HUDEP-2 (cell line): ENCODE results near the gene ZXDB.
A peak's percentile ranks its signal among the peaks of the same experiment; 100 is the strongest.
"Not testable (repeated sequence)": the region's sequence is repeated elsewhere in the genome, so short reads cannot be mapped to it uniquely, and the experiment has no call there.

Source experiments
- DNase-seq, 76 experiments: peaks; one replicate each; lab custom pipeline; 2025; ENCODE audit not compliant: unreplicated experiment in 76 of 76; lab: John Stamatoyannopoulos, UW

The ZXDB gene

GRCh38 chrX:57591284-57592159, at the start of gene ZXDB:
TSS of gene ZXDB (plus strand) at chrX:57592011. CDS start at chrX:57592049, 38 bp downstream.
- peak in 1 of 76 experiments; percentile 1 for DNase-seq

GRCh38 chrX:57565198-57565597, 26.6 kb upstream of the ZXDB start:
- DNase-seq: no peak

GRCh38 chrX:57573754-57574153, 18.1 kb upstream of the ZXDB start:
- peak in 1 of 76 experiments; percentile 10 for DNase-seq

- DNase-seq: not testable (repeated sequence)
Measured at GRCh38 chrX:57582948-57583347, 8.9 kb upstream of the ZXDB start.

GRCh38 chrX:57583477-57583876, 8.3 kb upstream of the ZXDB start:
- DNase-seq: no peak

- DNase-seq: no peak
Measured at GRCh38 chrX:57586360-57586759, 5.5 kb upstream of the ZXDB start.

GRCh38 chrX:57587062-57587461, 4.7 kb upstream of the ZXDB start:
- no peak for DNase-seq

- no peak for DNase-seq
Measured at GRCh38 chrX:57587607-57588006, 4.2 kb upstream of the ZXDB start.

GRCh38 chrX:57592160-57592893, 516 bp downstream of the ZXDB start:
- DNase-seq: peak in 19 of 76 experiments; percentile 0 to 37 (median 11)

- DNase-seq: peak in 31 of 76 experiments; percentile 0 to 42 (median 10)
Measured at GRCh38 chrX:57592894-57593215, 1.0 kb downstream of the ZXDB start.

GRCh38 chrX:57595381-57595811, 3.6 kb downstream of the ZXDB start:
- no peak for DNase-seq

- DNase-seq: peak in 2 of 76 experiments; percentile 0 to 6
Measured at GRCh38 chrX:57596109-57596508, 4.3 kb downstream of the ZXDB start.

GRCh38 chrX:57596516-57596915, 4.7 kb downstream of the ZXDB start:
- DNase-seq: no peak

GRCh38 chrX:57607295-57608187, 15.7 kb downstream of the ZXDB start:
- DNase-seq: no peak

- not testable (repeated sequence) for DNase-seq
Measured at GRCh38 chrX:57613351-57613750, 21.5 kb downstream of the ZXDB start.

GRCh38 chrX:57629438-57629837, 37.6 kb downstream of the ZXDB start:
- DNase-seq: not testable (repeated sequence)

- DNase-seq: no peak
Measured at GRCh38 chrX:57640674-57641016, 48.8 kb downstream of the ZXDB start.

- DNase-seq: no peak
Measured at GRCh38 chrX:57641338-57641737, 49.5 kb downstream of the ZXDB start.

GRCh38 chrX:57643698-57644097, 51.9 kb downstream of the ZXDB start:
- no peak for DNase-seq

GRCh38 chrX:57647020-57647419, 55.2 kb downstream of the ZXDB start:
- no peak for DNase-seq
